Measurements from ENCODE around the gene SPATA46. TPM values are rescaled to one million over a fixed set of nuclear protein-coding genes. Genes with fewer than 3 reads are reported as not detected.
"Not testable (repeated sequence)": the region's sequence is repeated elsewhere in the genome, so short reads cannot be mapped to it uniquely, and the experiment has no call there.

The SPATA46 gene, protein sequence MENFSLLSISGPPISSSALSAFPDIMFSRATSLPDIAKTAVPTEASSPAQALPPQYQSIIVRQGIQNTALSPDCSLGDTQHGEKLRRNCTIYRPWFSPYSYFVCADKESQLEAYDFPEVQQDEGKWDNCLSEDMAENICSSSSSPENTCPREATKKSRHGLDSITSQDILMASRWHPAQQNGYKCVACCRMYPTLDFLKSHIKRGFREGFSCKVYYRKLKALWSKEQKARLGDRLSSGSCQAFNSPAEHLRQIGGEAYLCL
- total RNA-seq: not detected

DNA sequence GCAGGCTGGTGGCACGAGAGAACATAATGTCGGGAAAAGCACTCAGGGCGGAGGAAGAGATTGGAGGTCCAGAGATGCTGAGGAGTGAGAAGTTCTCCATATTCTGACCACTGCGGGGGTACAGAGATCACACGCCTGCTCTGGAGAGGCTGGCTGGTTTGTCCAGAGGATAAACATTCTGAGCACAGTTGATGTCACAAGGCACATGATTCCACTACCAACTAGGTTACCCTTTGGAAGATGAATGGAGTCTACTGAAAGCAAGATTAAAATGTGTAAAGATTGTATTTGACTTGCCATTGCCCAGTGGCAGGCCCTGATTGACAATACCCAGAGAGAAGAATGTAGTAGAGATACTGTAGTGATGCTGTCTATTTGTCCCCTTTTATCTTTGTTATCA lies at the start of gene SPATA46:
Gene SPATA46 (minus strand): TSS at position 164 of the 400 bp plus-strand sequence. CDS start 64 bp downstream, at position 100.
- Mint-ChIP-seq H3K36me3 (no peaks in the 10 kb centered on the region), H3K27me3 (no peaks in the 10 kb centered on the region), H3K4me3 (no peak within 1 kb of the TSS), H3K9me3 (no peaks in the 10 kb centered on the region), H3K27ac (no peak within 1 kb of the TSS), H3K4me1 (no peaks in the 10 kb centered on the region)
- DNase-seq: no peak

DNA sequence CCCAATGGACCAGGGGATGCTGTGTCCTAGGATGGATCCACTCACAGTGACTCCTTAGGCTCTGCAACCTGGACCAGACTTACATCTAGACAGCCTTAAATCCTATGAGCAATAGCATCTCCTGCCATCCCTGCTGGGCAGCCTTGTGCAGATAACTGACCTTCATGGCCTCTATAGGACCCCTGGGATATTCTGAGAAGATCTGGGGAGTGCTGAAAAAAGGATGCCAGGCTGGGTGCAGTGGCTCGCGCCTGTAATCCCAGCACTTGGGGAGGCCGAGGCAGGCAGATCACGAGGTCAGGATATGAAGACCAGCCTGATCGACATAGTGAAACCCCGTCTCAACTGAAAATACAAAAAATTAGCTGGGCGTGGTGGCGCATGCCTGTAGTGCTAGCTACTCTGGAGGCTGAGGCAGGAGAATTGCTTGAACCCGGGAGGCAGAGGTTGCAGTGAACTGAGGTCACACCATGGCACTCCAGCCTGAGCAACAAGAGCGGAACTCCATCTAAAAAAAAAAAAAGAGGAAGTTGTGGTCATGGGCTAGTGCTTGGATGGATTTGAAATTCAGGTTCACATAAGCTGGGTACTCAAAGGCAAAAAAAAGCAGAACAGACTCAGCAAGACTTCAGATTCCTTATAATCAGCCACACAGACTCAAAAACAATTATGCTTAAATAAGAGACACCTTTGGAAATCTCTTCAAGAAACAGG lies 46.2 kb upstream of the SPATA46 start:
- Mint-ChIP-seq H3K27ac (no peak overlapping the region), H3K4me3 (no peak overlapping the region), H3K36me3 (no peaks in the 10 kb centered on the region), H3K4me1 (no peaks in the 10 kb centered on the region), H3K9me3 (peaks cover 2% of the 10 kb centered on the region), H3K27me3 (peaks cover 34% of the 10 kb centered on the region)
- DNase-seq: no peak

DNA sequence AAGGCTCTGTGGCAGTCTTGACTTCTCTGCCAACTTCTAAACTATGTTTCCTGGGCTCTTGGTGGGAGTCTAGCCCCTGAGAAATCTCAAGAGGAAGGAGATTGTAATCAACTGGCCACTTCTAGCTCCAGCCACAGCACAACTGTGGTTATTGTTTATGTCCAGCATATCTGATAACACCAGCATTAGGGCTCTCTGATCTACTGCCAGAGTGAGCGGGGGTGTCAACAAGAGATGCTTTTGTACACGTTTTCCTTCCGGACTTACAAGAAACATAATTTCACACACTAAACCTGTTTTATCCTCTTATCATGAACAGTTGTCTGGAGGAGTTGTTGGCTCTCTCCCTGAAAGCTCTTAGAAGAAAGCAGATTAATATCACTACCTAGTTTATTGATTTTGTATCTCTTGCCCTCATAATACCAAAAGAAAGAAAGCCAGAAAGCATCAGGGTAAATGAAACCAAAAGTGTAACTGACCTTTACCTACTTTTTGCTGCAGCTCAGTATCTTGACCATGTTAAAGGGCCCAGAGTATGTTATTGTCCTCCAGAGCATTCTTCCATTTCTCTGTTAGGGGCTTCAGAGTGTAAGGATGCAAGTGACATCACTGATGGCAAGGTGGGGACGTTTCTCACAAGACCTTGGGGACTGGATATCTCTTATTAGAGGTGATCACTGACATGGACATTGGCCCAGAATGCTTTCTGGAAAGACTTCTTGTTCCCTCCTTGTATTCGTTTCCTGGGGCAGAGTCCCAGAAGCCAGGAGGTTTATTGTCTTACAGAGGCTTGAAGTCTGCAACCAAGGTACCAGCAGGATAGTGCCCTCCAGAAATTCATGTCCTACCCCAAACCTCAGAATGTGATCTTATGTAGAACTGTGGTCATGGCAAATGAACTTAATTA lies 44.9 kb upstream of the SPATA46 start:
- H3K4me3 Mint-ChIP-seq: no peak overlapping the region
- H3K4me1 Mint-ChIP-seq: no peaks in the 10 kb centered on the region
- H3K27me3 Mint-ChIP-seq: peaks cover 40% of the 10 kb centered on the region
- H3K9me3 Mint-ChIP-seq: peaks cover 2% of the 10 kb centered on the region
- no peak overlapping the region for H3K27ac Mint-ChIP-seq
- DNase-seq: no peak
- no peaks in the 10 kb centered on the region for H3K36me3 Mint-ChIP-seq

DNA sequence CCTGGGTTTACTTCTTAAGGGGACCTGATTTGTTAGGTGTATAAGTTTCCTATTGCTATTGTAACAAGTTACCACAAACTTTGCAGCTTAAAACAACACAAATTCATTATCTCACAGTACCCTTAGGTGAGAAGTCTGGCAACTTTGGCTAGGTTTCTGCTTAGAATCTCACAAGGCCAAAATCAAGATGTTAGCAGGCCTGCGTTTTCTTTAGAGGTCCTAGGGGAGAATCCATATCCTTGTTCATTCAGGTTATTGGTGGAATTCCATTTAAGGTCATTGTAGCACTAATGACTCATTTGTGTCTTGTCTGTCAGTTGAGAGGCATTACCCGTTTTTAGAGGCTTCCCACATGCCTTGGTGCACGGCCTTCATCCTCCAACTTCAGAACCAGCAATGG lies 43.5 kb upstream of the SPATA46 start:
- H3K27ac Mint-ChIP-seq: no peak overlapping the region

DNA sequence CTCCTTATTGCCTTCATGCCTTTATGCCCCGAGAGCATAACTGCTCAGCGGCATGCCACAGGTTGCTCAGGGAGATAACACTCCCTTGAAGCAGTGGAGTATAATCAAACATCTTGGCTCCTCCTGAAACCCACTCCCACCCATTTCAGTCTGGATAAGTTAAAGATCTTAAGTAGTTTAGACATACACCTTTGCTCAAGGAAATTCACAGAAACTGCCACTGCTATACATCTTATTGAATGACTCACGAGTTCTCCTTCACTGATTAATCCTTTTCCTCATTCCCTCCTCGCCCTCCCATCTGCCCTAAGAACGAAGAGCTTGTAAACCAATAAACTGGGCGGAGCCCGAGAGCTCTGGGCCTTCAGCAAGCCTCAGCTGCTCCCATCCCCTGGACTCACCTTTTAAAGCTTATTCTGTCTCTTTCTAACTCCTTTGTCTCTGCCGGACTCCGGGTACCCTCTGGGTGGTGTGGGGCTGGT lies 42.8 kb upstream of the SPATA46 start:
- not testable (repeated sequence) for H3K9me3 Mint-ChIP-seq, H3K4me3 Mint-ChIP-seq, DNase-seq, H3K4me1 Mint-ChIP-seq, H3K36me3 Mint-ChIP-seq, H3K27ac Mint-ChIP-seq
- H3K27me3 Mint-ChIP-seq: peaks cover 42% of the 10 kb centered on the region

More for the DNA sequence above, 43.5 kb upstream of the SPATA46 start:
- H3K4me3 Mint-ChIP-seq: no peak overlapping the region
- no peaks in the 10 kb centered on the region for H3K4me1 Mint-ChIP-seq
- DNase-seq: no peak
- H3K27me3 Mint-ChIP-seq: peaks cover 42% of the 10 kb centered on the region
- H3K9me3 Mint-ChIP-seq: peaks cover 2% of the 10 kb centered on the region
- no peaks in the 10 kb centered on the region for H3K36me3 Mint-ChIP-seq

DNA sequence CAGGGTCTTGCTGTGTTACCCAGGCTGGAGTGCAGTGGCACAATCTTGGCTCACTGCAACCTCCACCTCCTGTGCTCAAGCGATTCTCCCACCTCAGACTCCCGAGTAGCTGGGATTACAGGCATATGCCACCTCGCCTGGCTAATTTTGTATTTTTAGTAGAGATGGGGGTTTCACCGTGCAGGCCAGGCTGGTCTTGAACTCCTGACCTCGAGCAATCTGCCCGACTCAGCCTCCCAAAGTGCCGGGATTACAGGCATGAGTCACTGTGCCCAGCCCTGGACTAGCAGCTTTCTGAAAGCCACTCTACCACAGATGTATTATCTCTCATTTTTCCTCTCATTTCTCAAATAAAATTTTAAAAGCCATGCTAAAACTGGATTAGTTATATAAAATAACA lies 41.9 kb upstream of the SPATA46 start:
- H3K4me3 Mint-ChIP-seq, DNase-seq, H3K9me3 Mint-ChIP-seq, H3K4me1 Mint-ChIP-seq, H3K27ac Mint-ChIP-seq, H3K36me3 Mint-ChIP-seq: not testable (repeated sequence)
- H3K27me3 Mint-ChIP-seq: peaks cover 38% of the 10 kb centered on the region

DNA sequence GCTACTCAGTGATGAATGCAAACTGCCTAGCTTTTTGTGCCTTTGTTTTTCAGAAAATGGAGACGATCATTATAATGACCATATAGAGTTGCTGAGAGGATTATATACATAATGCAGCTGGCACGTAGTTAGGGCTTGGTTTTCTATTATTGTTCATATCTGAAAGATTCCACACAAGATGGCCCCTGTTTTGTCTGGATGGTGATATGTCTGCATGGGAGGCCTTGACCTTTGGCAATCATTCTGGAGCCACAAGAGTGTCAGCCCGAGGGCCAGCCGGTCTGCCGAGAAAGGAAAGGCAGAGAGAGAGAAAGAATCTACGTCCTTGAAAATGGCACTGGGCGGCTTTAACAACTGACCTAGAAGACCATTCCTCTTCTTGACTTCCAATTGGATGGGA lies 41.0 kb upstream of the SPATA46 start:
- no peaks in the 10 kb centered on the region for H3K9me3 Mint-ChIP-seq
- DNase-seq: no peak
- no peaks in the 10 kb centered on the region for H3K36me3 Mint-ChIP-seq
- no peak overlapping the region for H3K27ac Mint-ChIP-seq
- no peak overlapping the region for H3K4me3 Mint-ChIP-seq
- H3K4me1 Mint-ChIP-seq: no peaks in the 10 kb centered on the region
- H3K27me3 Mint-ChIP-seq: peaks cover 37% of the 10 kb centered on the region

DNA sequence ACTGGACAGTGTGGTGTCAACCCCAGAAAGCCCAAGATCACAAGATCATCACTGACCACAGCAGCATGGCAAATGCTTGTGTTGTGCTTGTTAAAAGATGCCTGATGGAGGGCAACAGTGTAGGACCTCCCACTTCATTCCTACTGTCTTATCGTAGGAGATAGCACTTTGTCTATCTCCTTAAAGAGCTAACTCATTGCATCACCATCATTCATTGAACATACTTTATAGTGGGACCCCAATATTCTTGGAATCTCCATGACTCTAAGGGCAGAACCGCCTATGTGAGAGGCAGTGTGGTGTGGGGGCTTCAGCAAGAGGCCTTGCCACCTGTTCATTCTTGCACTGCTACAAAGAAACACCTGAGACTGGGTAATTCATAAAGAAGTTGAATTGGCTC lies 40.3 kb upstream of the SPATA46 start:
- DNase-seq: no peak
- peaks cover 30% of the 10 kb centered on the region for H3K27me3 Mint-ChIP-seq
- H3K36me3 Mint-ChIP-seq: no peaks in the 10 kb centered on the region
- no peaks in the 10 kb centered on the region for H3K9me3 Mint-ChIP-seq
- no peak overlapping the region for H3K27ac Mint-ChIP-seq
- no peaks in the 10 kb centered on the region for H3K4me1 Mint-ChIP-seq
- H3K4me3 Mint-ChIP-seq: no peak overlapping the region

DNA sequence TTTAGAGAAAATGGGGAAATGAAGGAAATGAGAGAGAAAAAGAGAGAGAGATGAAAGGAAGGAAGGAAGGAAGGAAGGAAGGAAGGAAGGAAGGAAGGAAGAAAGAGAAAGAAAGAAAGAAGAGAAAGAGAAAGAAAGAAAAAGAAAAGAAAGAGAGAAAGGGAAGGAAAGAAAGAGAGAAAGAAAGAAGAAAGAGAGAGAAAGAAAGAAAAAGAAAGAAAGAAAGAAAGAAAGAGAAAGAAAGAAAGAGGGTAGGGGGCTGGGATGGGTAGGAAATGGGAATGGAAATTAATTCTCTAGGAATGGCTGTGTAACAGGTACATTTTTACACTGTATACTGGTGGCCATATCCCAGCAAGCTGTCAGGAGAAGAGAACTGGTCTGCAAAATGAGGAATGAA lies 39.6 kb upstream of the SPATA46 start:
- Mint-ChIP-seq H3K27ac (no peak overlapping the region), H3K4me1 (no peaks in the 10 kb centered on the region), H3K4me3 (no peak overlapping the region), H3K27me3 (peaks cover 29% of the 10 kb centered on the region), H3K9me3 (no peaks in the 10 kb centered on the region), H3K36me3 (no peaks in the 10 kb centered on the region)
- DNase-seq: no peak

DNA sequence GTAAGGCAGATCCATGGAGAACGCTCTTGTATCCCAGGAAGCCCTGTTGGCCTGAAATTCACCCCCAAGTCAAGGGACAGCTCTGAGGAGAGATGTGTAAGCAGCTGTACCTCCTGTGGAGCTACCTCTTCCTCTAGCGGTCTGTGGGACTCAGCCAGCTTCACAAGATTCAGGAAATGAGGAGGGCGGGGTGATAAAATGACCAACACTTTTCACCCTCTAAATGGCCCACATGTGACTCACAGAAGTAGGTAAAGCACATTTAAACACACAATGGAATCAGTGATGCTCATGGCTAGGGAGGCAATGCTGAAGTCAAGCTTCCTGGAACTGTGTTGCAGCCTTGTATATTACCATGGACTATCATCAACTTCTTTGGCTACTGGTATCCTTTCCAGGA lies 35.3 kb upstream of the SPATA46 start, which contains the start of gene SH2D1B:
Gene SH2D1B (minus strand): TSS at position 135 of the 400 bp plus-strand sequence. CDS start 120 bp downstream, at position 15.
- Mint-ChIP-seq H3K27me3 (peaks cover 20% of the 10 kb centered on the region), H3K4me3 (no peak within 1 kb of the TSS), H3K4me1 (no peaks in the 10 kb centered on the region), H3K36me3 (no peaks in the 10 kb centered on the region), H3K27ac (no peak within 1 kb of the TSS), H3K9me3 (no peaks in the 10 kb centered on the region)
- DNase-seq: no peak

DNA sequence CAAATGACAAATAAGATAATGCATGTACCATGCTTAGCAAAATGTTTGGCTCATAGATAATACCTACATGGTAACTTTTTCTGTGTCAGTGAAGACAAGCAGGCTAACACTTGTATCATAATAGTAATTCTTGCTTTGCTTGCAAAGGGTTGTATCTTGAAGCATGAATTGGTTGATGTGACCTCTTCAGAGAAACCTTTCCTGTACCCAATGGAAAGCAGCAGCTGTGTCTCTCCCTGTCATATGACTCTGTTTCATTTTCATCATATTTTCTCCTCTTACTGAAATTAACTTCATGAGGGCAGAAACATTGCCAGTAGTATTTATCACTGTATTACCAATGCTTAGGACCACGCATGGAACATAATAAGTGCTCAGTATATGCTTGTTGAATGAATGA lies 30.9 kb upstream of the SPATA46 start:
- no peaks in the 10 kb centered on the region for H3K4me1 Mint-ChIP-seq
- H3K27me3 Mint-ChIP-seq: peaks cover 14% of the 10 kb centered on the region
- no peaks in the 10 kb centered on the region for H3K36me3 Mint-ChIP-seq
- no peak overlapping the region for H3K4me3 Mint-ChIP-seq
- DNase-seq: no peak
- no peaks in the 10 kb centered on the region for H3K9me3 Mint-ChIP-seq
- no peak overlapping the region for H3K27ac Mint-ChIP-seq

DNA sequence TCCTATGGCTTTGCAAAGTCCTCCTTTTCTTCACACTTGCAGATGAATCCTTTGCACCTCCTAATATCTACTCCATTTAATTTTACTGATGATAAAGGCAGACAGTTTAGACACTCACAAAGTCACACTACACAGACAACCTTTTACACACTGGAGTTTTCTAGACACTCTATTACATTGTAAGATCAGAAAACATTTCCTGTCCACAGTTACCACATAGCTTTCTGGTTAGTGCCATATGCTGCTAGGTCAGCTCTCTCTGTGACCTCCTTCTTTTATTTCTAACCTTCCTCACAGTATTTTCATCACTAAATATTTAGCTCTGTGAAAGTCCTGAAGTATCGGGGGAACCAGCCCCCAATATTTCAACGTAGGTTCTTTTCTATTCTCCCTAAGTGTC lies 30.2 kb upstream of the SPATA46 start:
- no peak for DNase-seq
- H3K4me3 Mint-ChIP-seq: no peak overlapping the region
- no peaks in the 10 kb centered on the region for H3K36me3 Mint-ChIP-seq
- peaks cover 17% of the 10 kb centered on the region for H3K27me3 Mint-ChIP-seq
- H3K9me3 Mint-ChIP-seq: no peaks in the 10 kb centered on the region
- H3K27ac Mint-ChIP-seq: no peak overlapping the region
- H3K4me1 Mint-ChIP-seq: no peaks in the 10 kb centered on the region

DNA sequence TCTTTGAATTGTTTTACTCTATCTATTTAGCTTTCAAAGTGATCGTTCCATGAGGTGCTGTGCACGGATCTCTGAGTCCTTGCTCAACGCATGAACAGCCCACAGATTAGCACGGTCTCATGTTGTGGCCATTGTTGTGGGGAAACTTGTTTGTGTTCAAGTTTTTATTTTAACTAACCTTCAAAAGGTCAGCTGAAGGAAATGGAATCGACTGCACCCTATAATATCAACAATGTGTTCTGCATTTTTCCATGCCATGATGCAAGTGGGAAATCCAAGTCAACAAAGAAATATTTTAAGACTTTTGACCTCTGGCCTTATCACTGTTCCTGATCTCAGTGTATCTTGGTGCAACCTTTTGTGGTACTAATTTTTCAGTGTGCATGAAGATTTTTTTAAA lies 29.1 kb upstream of the SPATA46 start:
- no peak for DNase-seq
- Mint-ChIP-seq H3K4me1 (no peaks in the 10 kb centered on the region), H3K27ac (no peak overlapping the region), H3K27me3 (peaks cover 14% of the 10 kb centered on the region), H3K4me3 (no peak overlapping the region), H3K36me3 (no peaks in the 10 kb centered on the region), H3K9me3 (no peaks in the 10 kb centered on the region)

DNA sequence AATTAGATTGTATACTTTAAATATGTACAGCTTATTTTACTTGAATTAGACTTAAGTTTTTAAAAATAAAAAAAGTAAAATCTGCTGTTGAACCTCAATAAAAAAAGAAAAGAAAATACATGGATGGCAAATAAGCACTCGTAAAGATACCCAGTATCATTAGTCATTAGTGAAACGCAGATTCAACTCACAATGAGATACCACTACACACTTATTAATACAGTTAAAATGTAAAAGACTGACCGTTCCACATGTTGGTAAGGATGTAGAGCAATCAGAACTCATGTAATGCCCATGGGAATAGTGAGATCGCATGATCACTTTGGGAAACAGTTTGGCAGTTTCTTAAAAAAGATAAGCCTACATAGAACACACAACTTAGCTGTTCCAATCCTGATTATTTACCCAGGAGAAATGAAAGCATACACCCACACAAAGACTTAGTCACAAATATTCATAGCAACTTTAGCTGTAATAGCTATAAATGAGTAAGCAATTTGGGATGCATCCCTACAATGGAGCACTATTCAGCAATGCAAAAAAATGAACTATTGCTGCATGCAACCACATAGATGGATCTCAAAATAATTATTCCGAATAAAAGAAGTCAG lies 28.0 kb upstream of the SPATA46 start:
- Mint-ChIP-seq H3K9me3 (no peaks in the 10 kb centered on the region), H3K4me3 (no peak overlapping the region), H3K36me3 (no peaks in the 10 kb centered on the region), H3K4me1 (no peaks in the 10 kb centered on the region), H3K27me3 (peaks cover 14% of the 10 kb centered on the region), H3K27ac (no peak overlapping the region)
- no peak for DNase-seq
